GM18508 (cell line): Measurements from ENCODE around the gene TBC1D20.
"Not testable (repeated sequence)": the region's sequence is repeated elsewhere in the genome, so short reads cannot be mapped to it uniquely, and the experiment has no call there.

ENCODE experiments used
- ATAC-seq: cut with Tn5 transposase; IDR thresholded peaks from one replicate; pipeline ENCODE4 v1.9.1; 2021; ENCODE audit warnings: moderate number of reproducible peaks; ENCODE audit not compliant: insufficient read depth, unreplicated experiment

Gene TBC1D20

GRCh38 chr20:476561-477249 lies 14.4 kb upstream of the TBC1D20 start:
- ATAC-seq: not testable (repeated sequence)

- no peak for ATAC-seq
These were observed 13.4 kb upstream of the TBC1D20 start for GRCh38 chr20:475463-476357.

GRCh38 chr20:474581-474980 lies 12.2 kb upstream of the TBC1D20 start:
- no peak for ATAC-seq

- ATAC-seq: no peak
These were observed 10.6 kb upstream of the TBC1D20 start for GRCh38 chr20:472889-473292.

- ATAC-seq: no peak
These were observed 10.0 kb upstream of the TBC1D20 start for GRCh38 chr20:472137-472846.

- no peak for ATAC-seq
These were observed 7.6 kb upstream of the TBC1D20 start for GRCh38 chr20:469746-470490.

- ATAC-seq: no peak
These were observed 5.4 kb upstream of the TBC1D20 start for GRCh38 chr20:467755-468154.

- no peak for ATAC-seq
These were observed 807 bp downstream of the TBC1D20 start for GRCh38 chr20:461254-462198.

GRCh38 chr20:460707-461106 lies 1.6 kb downstream of the TBC1D20 start:
- ATAC-seq: no peak

GRCh38 chr20:460180-460579 lies 2.2 kb downstream of the TBC1D20 start:
- no peak for ATAC-seq

- no peak for ATAC-seq
These were observed 3.6 kb downstream of the TBC1D20 start for GRCh38 chr20:458776-459175.

GRCh38 chr20:454951-455350 lies 7.4 kb downstream of the TBC1D20 start:
- ATAC-seq: no peak

- ATAC-seq: not testable (repeated sequence)
These were observed 10.3 kb downstream of the TBC1D20 start for GRCh38 chr20:452021-452420.

GRCh38 chr20:445514-446336 lies 16.6 kb downstream of the TBC1D20 start:
- no peak for ATAC-seq

GRCh38 chr20:444862-445426 lies 17.4 kb downstream of the TBC1D20 start:
- ATAC-seq: no peak

GRCh38 chr20:444117-444516 lies 18.2 kb downstream of the TBC1D20 start:
- ATAC-seq: no peak

- ATAC-seq: no peak
These were observed 19.0 kb downstream of the TBC1D20 start for GRCh38 chr20:443223-443775.

GRCh38 chr20:440636-441035 lies 21.7 kb downstream of the TBC1D20 start:
- no peak for ATAC-seq
